ENCODE results near the gene LMOD3. TPM values are rescaled to one million over a fixed set of nuclear protein-coding genes. Genes with fewer than 3 reads are reported as not detected.

Gene LMOD3
- polyA plus RNA-seq, 2 of the 4 experiments (the other 2 are of a cell fraction), result not detected

GRCh38 chr3:69094467-69095205 lies 27.8 kb downstream of the LMOD3 start (continued):
- no peak for TF ChIP-seq REST (IDR thresholded peaks at IDR 0.05)

- Histone ChIP-seq H3K27ac (no peak overlapping the region), H3K4me3 (no peak overlapping the region), H3K4me1 (peaks cover 41% of the 10 kb centered on the region), H3K4me2 (no peak overlapping the region), H3K9me3 (no peaks in the 10 kb centered on the region)
- FAIRE-seq (no peak), DNase-seq (ENCODE audit: low read depth in 1 of 2, low spot score in 1 of 2) (no peak), ATAC-seq (no peak)
- POLR2A ChIA-PET, result no interaction called here
- CTCF ChIA-PET, result no interaction called here
- TF ChIP-seq RNF2 (IDR thresholded peaks at IDR 0.05; ENCODE audit: borderline replicate concordance, low read depth) (no peak), ZNF302 (CRISPR knock-in tag; IDR thresholded peaks at IDR 0.05) (no peak), SMC3 (IDR thresholded peaks at IDR 0.05) (no peak), CEBPB (IDR thresholded peaks at IDR 0.05) (no peak), BHLHE40 (IDR thresholded peaks at IDR 0.05; ENCODE audit: low read depth, low read length) (no peak), FOSB (CRISPR knock-in tag; IDR thresholded peaks at IDR 0.05) (no peak), KDM1A (IDR thresholded peaks at IDR 0.05; ENCODE audit: low read depth) (no peak), RFX5 (IDR thresholded peaks at IDR 0.05) (no peak), MYC (IDR thresholded peaks at IDR 0.05; ENCODE audit: borderline replicate concordance, low read length) (no peak), EHF (CRISPR knock-in tag; IDR thresholded peaks at IDR 0.05) (no peak), KDM5A (IDR thresholded peaks at IDR 0.05) (no peak), HOXB13 (CRISPR knock-in tag; IDR thresholded peaks at IDR 0.05; ENCODE audit: low read depth) (no peak), NR3C1 (IDR thresholded peaks at IDR 0.05) (no peak), NFE2L2 (conservative IDR thresholded peaks at IDR 0.05; ENCODE audit: low read length) (no peak), CBX2 (IDR thresholded peaks at IDR 0.05; ENCODE audit: borderline replicate concordance, low read depth) (no peak)
- 75% methylated on average over 4 of the region's 4 CpGs for WGBS (ENCODE audit: missing lambda C conversion rate)
Measured at GRCh38 chr3:69092030-69092516, 30.3 kb downstream of the LMOD3 start.

- H3K9me3 ChIP-seq, result no peaks in the 10 kb centered on the region
- no peak overlapping the region for H3K27ac ChIP-seq
- no peak for TF ChIP-seq TP53 (CRISPR knock-in tag; IDR thresholded peaks at IDR 0.05)
- no peak for TF ChIP-seq GATA3 (IDR thresholded peaks at IDR 0.05; ENCODE audit: borderline replicate concordance)
- TF ChIP-seq TFCP2L1 (CRISPR knock-in tag; IDR thresholded peaks at IDR 0.05), result no peak
- no peak for TF ChIP-seq ESRRA (IDR thresholded peaks at IDR 0.05; ENCODE audit: borderline replicate concordance, low read length)
- no peak for TF ChIP-seq RNF2 (IDR thresholded peaks at IDR 0.05; ENCODE audit: borderline replicate concordance, low read depth)
- TF ChIP-seq KDM1A (IDR thresholded peaks at IDR 0.05; ENCODE audit: low read depth), result no peak
- TF ChIP-seq HMGXB4 (CRISPR knock-in tag; IDR thresholded peaks at IDR 0.05; ENCODE audit: borderline replicate concordance), result no peak
- no peak for TF ChIP-seq FOSL2 (IDR thresholded peaks at IDR 0.05)
- no peak for TF ChIP-seq FOSL2 (CRISPR knock-in tag; IDR thresholded peaks at IDR 0.05)
- TF ChIP-seq CHD4 (IDR thresholded peaks at IDR 0.05; ENCODE audit: borderline replicate concordance), result no peak
- no peak for TF ChIP-seq JUNB (IDR thresholded peaks at IDR 0.05)
- no peak for TF ChIP-seq MAZ (IDR thresholded peaks at IDR 0.05; ENCODE audit: borderline replicate concordance, low read depth, low read length)
- no peak for TF ChIP-seq ZSCAN20 (CRISPR knock-in tag; IDR thresholded peaks at IDR 0.05)
- H3K4me1 ChIP-seq, result peaks cover 45% of the 10 kb centered on the region
- ChIA-PET POLR2A (no interaction called here), CTCF (no interaction called here)
- H3K4me2 ChIP-seq, result no peak overlapping the region
- no peak for DNase-seq (ENCODE audit: low read depth in 1 of 2, low spot score in 1 of 2)
- no peak overlapping the region for H3K4me3 ChIP-seq
- ATAC-seq, result no peak
- no peak for FAIRE-seq
- 90% methylated on average over 5 of the region's 5 CpGs for WGBS (ENCODE audit: missing lambda C conversion rate)
Measured at GRCh38 chr3:69091389-69092029, 30.9 kb downstream of the LMOD3 start.
